HEK293 (cell line): ENCODE measurements around the gene ASF1A.

ENCODE experiments used
- CTCF ChIA-PET: fragments of 350-600 bp; formaldehyde crosslinking; extraction: SDS; loops from one replicate; lab custom pipeline; 2021; ENCODE audit warnings: antibody characterized with exemption; lab: Yijun Ruan, JAX
- POLR2A ChIA-PET: fragments of 300-600 bp; formaldehyde crosslinking; extraction: SDS; loops from one replicate; lab custom pipeline; 2020; ENCODE audit warnings: antibody characterized with exemption, inconsistent platforms; lab: Yijun Ruan, JAX
- H3K27ac ChIP-seq: fragments of 200-500 bp; sonication (Bioruptor generic); 2 replicates; pipeline ENCODE4 v1.5.1; 2014; ENCODE audit warnings: low read depth, low read length, control low read depth, inconsistent platforms; ENCODE audit errors: extremely low read depth
- H3K36me3 ChIP-seq, 2 experiments: fragments of 200-500 bp in 1 of 2; sonication (Bioruptor generic) in 1 of 2; 1 replicate in 1 of 2; 2 replicates in 1 of 2; pipeline ENCODE4 v1.5.1; 2014 to 2017; ENCODE audit warnings: inconsistent platforms in 2 of 2, low read length in 2 of 2; ENCODE audit not compliant: control insufficient read depth in 2 of 2, insufficient read depth in 1 of 2
- H3K4me1 ChIP-seq: fragments of 200-500 bp; sonication (Bioruptor generic); 2 replicates; pipeline ENCODE4 v1.5.1; 2014; ENCODE audit warnings: mild to moderate bottlenecking, low read length, inconsistent platforms; ENCODE audit not compliant: control insufficient read depth, insufficient read depth
- H3K4me3 ChIP-seq: 2 replicates; pipeline ENCODE4 v1.5.1; 2011; ENCODE audit warnings: low read depth, mild to moderate bottlenecking, control low read depth, low read length, moderate library complexity
- H3K9me3 ChIP-seq: fragments of 200-500 bp; sonication (Bioruptor generic); 2 replicates; pipeline ENCODE4 v1.5.1; 2014; ENCODE audit warnings: low read depth, low read length, inconsistent platforms; ENCODE audit not compliant: control insufficient read depth, insufficient read depth
- SETDB1 ChIP-seq: IDR thresholded peaks from one replicate; pipeline ENCODE4 v1.6.1; 2017; ENCODE audit warnings: mild to moderate bottlenecking, low read length, moderate library complexity, mixed read lengths; ENCODE audit not compliant: insufficient read length
- SP3 ChIP-seq: fragments of 450-650 bp; formaldehyde crosslinking; IDR thresholded peaks from 2 replicates; pipeline ENCODE4 v1.5.1; 2016; ENCODE audit warnings: missing biosample characterization, missing genetic modification characterization
- YY1 ChIP-seq: fragments of 450-650 bp; formaldehyde crosslinking; IDR thresholded peaks from 2 replicates; pipeline ENCODE4 v1.5.1; 2018; ENCODE audit warnings: missing biosample characterization, missing genetic modification characterization
- ZBTB20 ChIP-seq: fragments of 450-650 bp; formaldehyde crosslinking; IDR thresholded peaks from 2 replicates; pipeline ENCODE4 v1.5.1; 2016; ENCODE audit warnings: missing biosample characterization, missing genetic modification characterization
- ZFP41 ChIP-seq: fragments of 450-650 bp; formaldehyde crosslinking; IDR thresholded peaks from 2 replicates; pipeline ENCODE4 v1.5.1; 2016; ENCODE audit warnings: missing biosample characterization, missing genetic modification characterization, borderline replicate concordance
- ZNF202 ChIP-seq: fragments of 450-650 bp; formaldehyde crosslinking; IDR thresholded peaks from 2 replicates; pipeline ENCODE4 v1.5.1; 2016; ENCODE audit warnings: missing biosample characterization, missing genetic modification characterization, borderline replicate concordance
- ZNF571 ChIP-seq: fragments of 450-650 bp; formaldehyde crosslinking; IDR thresholded peaks from 2 replicates; pipeline ENCODE4 v1.5.0; 2017; ENCODE audit warnings: missing biosample characterization, missing genetic modification characterization
- ZNF621 ChIP-seq: fragments of 450-650 bp; formaldehyde crosslinking; IDR thresholded peaks from 2 replicates; pipeline ENCODE4 v1.5.1; 2017; ENCODE audit warnings: missing biosample characterization, missing genetic modification characterization
- TF ChIP-seq, protein P1 (sequence below): sonication (generic); formaldehyde crosslinking; IDR thresholded peaks from 2 replicates; pipeline ENCODE4 v1.8.1; 2022; ENCODE audit warnings: mild to moderate bottlenecking, moderate library complexity, missing genetic modification reagents
- TF ChIP-seq, protein P2 (sequence below): fragments of 450-650 bp; formaldehyde crosslinking; IDR thresholded peaks from 2 replicates; pipeline ENCODE4 v1.5.1; 2016; ENCODE audit warnings: missing biosample characterization, missing genetic modification characterization
- TF ChIP-seq, protein P3 (sequence below): fragments of 450-650 bp; formaldehyde crosslinking; IDR thresholded peaks from 2 replicates; pipeline ENCODE4 v1.5.0; 2017; ENCODE audit warnings: missing biosample characterization, missing genetic modification characterization, borderline replicate concordance
- TF ChIP-seq, protein P4 (sequence below): fragments of 450-650 bp; formaldehyde crosslinking; IDR thresholded peaks from 2 replicates; pipeline ENCODE4 v1.5.1; 2016; ENCODE audit warnings: missing biosample characterization, missing genetic modification characterization
- TF ChIP-seq, protein P5 (sequence below): fragments of 450-650 bp; formaldehyde crosslinking; IDR thresholded peaks from 2 replicates; pipeline ENCODE4 v1.5.1; 2017; ENCODE audit warnings: missing biosample characterization, missing genetic modification characterization

The ASF1A gene

DNA sequence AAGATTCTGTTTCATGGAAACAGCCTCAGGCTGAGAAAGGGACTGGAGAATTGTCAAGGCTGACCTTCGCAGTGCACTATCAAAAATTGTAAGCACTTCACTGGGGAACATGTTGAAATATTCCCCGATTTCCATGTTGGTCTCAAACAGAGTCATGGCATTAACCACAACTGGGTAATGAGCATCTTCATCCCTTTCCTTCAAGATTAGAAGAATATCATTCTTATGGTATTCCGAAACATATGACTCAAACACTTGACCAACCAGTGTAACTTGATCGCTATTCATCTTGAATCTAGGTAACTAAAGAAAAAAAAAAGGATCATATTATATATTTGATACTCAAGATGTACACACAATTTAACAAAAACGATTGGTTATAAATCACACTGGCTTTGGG lies 37.5 kb downstream of the ASF1A start:
- H3K4me3 ChIP-seq, result no peak overlapping the region
- peaks cover 4% of the 10 kb centered on the region; the same call in 1 of the 2 replicates for H3K4me1 ChIP-seq
- no peak overlapping the region for H3K27ac ChIP-seq
- ChIA-PET POLR2A (no interaction called here), CTCF (no interaction called here)
- TF ChIP-seq, protein P1, sequence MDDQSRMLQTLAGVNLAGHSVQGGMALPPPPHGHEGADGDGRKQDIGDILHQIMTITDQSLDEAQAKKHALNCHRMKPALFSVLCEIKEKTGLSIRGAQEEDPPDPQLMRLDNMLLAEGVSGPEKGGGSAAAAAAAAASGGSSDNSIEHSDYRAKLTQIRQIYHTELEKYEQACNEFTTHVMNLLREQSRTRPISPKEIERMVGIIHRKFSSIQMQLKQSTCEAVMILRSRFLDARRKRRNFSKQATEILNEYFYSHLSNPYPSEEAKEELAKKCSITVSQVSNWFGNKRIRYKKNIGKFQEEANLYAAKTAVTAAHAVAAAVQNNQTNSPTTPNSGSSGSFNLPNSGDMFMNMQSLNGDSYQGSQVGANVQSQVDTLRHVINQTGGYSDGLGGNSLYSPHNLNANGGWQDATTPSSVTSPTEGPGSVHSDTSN (CRISPR knock-in tag), result no peak
- TF ChIP-seq, protein P2, sequence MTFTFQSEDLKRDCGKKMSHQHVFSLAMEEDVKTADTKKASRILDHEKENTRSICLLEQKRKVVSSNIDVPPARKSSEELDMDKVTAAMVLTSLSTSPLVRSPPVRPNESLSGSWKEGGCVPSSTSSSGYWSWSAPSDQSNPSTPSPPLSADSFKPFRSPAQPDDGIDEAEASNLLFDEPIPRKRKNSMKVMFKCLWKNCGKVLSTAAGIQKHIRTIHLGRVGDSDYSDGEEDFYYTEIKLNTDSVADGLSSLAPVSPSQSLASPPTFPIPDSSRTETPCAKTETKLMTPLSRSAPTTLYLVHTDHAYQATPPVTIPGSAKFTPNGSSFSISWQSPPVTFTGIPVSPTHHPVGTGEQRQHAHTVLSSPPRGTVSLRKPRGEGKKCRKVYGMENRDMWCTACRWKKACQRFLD, result no peak
- TF ChIP-seq, protein P3, sequence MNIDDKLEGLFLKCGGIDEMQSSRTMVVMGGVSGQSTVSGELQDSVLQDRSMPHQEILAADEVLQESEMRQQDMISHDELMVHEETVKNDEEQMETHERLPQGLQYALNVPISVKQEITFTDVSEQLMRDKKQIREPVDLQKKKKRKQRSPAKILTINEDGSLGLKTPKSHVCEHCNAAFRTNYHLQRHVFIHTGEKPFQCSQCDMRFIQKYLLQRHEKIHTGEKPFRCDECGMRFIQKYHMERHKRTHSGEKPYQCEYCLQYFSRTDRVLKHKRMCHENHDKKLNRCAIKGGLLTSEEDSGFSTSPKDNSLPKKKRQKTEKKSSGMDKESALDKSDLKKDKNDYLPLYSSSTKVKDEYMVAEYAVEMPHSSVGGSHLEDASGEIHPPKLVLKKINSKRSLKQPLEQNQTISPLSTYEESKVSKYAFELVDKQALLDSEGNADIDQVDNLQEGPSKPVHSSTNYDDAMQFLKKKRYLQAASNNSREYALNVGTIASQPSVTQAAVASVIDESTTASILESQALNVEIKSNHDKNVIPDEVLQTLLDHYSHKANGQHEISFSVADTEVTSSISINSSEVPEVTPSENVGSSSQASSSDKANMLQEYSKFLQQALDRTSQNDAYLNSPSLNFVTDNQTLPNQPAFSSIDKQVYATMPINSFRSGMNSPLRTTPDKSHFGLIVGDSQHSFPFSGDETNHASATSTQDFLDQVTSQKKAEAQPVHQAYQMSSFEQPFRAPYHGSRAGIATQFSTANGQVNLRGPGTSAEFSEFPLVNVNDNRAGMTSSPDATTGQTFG, result no peak
- no peak for TF ChIP-seq SETDB1
- TF ChIP-seq, protein P4, sequence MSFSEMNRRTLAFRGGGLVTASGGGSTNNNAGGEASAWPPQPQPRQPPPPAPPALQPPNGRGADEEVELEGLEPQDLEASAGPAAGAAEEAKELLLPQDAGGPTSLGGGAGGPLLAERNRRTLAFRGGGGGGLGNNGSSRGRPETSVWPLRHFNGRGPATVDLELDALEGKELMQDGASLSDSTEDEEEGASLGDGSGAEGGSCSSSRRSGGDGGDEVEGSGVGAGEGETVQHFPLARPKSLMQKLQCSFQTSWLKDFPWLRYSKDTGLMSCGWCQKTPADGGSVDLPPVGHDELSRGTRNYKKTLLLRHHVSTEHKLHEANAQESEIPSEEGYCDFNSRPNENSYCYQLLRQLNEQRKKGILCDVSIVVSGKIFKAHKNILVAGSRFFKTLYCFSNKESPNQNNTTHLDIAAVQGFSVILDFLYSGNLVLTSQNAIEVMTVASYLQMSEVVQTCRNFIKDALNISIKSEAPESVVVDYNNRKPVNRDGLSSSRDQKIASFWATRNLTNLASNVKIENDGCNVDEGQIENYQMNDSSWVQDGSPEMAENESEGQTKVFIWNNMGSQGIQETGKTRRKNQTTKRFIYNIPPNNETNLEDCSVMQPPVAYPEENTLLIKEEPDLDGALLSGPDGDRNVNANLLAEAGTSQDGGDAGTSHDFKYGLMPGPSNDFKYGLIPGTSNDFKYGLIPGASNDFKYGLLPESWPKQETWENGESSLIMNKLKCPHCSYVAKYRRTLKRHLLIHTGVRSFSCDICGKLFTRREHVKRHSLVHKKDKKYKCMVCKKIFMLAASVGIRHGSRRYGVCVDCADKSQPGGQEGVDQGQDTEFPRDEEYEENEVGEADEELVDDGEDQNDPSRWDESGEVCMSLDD (tag by site-specific recombination), result no peak
- TF ChIP-seq ZBTB20, result no peak
- TF ChIP-seq ZNF621 (tag by site-specific recombination), result no peak
- no peak for TF ChIP-seq YY1 (tag by site-specific recombination)
- TF ChIP-seq, protein P5, sequence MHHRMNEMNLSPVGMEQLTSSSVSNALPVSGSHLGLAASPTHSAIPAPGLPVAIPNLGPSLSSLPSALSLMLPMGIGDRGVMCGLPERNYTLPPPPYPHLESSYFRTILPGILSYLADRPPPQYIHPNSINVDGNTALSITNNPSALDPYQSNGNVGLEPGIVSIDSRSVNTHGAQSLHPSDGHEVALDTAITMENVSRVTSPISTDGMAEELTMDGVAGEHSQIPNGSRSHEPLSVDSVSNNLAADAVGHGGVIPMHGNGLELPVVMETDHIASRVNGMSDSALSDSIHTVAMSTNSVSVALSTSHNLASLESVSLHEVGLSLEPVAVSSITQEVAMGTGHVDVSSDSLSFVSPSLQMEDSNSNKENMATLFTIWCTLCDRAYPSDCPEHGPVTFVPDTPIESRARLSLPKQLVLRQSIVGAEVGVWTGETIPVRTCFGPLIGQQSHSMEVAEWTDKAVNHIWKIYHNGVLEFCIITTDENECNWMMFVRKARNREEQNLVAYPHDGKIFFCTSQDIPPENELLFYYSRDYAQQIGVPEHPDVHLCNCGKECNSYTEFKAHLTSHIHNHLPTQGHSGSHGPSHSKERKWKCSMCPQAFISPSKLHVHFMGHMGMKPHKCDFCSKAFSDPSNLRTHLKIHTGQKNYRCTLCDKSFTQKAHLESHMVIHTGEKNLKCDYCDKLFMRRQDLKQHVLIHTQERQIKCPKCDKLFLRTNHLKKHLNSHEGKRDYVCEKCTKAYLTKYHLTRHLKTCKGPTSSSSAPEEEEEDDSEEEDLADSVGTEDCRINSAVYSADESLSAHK, result no peak
- TF ChIP-seq ZNF202 (tag by site-specific recombination), result no peak
- TF ChIP-seq ZFP41 (tag by site-specific recombination), result no peak
- no peaks in the 10 kb centered on the region for H3K9me3 ChIP-seq
- H3K36me3 ChIP-seq, result peaks cover 19 to 52% of the 10 kb centered on the region in 2 experiments

DNA sequence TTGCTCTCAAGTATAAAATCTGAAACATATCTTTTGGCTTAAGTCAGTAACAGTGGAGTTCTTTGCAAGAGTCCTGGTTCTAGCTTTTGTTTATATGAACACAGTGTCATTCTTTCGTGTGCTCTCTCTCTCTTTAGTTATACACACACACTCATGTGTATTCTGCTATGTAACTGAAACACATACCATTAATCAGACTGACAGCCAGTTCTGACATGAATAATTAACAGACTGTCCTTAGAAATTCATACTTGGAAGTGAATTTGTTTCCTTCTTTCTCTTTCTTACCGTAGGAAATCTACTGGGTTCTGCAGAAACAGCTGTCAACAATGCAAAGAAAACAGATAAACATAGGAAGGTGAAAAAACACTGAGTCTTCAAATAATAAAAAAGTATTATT lies 38.5 kb downstream of the ASF1A start:
- no peak for TF ChIP-seq SP3 (tag by site-specific recombination)
- no peak for TF ChIP-seq ZNF571 (tag by site-specific recombination)
- ChIA-PET CTCF (interaction anchor here (0.5 kb wide), 1 partner anchor 54 kb away, joined by 4 read pairs; no protein-coding TSS in a partner anchor), POLR2A (no interaction called here)
- Histone ChIP-seq H3K36me3 (peaks cover 14 to 47% of the 10 kb centered on the region in 2 experiments), H3K4me3 (no peak overlapping the region), H3K27ac (no peak overlapping the region), H3K9me3 (no peaks in the 10 kb centered on the region), H3K4me1 (peaks cover 4% of the 10 kb centered on the region; the same call in 1 of the 2 replicates)
